Measurements from ENCODE around the gene A3GALT2. TPM values are rescaled to one million over a fixed set of nuclear protein-coding genes. Genes with fewer than 3 reads are reported as not detected.
A peak's percentile ranks its signal among the peaks of the same experiment; 100 is the strongest.

Gene A3GALT2
- total RNA-seq, 1 experiment from 2014 or later: not detected

DNA sequence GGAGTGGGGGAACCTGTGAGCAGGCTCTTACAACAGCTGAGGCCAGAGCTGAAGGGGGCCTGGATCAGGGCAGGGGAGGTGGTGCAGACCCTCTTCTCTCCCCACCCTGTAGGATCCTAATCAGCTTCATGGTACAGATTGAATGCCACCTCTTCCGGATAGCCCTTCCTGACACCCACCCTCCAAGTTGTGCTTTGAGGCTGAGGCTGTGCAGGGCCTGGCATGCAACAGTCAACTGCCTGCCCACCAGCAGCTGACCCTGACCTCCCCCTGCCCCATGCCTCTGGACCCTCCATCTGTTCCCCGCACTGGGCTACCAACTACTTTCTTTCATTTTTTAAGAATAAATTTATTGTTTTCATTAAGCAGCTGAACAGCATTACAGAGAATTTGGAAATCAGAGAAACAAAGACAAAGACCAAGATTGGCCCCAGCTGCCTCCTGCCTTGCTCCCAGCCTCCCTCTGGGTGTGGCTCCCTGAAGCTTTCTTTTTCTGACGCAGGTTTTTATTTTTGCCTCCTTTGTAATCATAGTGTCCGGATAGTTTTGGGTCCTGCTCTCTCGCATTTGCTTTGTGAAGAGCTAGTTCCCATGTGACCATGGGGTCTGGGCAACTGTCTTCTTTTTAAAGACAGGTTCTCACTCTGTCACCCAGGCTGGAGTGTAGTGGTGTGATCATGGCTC is 51.8 kb downstream of the A3GALT2 start:
- TF ChIP-seq, protein P1, sequence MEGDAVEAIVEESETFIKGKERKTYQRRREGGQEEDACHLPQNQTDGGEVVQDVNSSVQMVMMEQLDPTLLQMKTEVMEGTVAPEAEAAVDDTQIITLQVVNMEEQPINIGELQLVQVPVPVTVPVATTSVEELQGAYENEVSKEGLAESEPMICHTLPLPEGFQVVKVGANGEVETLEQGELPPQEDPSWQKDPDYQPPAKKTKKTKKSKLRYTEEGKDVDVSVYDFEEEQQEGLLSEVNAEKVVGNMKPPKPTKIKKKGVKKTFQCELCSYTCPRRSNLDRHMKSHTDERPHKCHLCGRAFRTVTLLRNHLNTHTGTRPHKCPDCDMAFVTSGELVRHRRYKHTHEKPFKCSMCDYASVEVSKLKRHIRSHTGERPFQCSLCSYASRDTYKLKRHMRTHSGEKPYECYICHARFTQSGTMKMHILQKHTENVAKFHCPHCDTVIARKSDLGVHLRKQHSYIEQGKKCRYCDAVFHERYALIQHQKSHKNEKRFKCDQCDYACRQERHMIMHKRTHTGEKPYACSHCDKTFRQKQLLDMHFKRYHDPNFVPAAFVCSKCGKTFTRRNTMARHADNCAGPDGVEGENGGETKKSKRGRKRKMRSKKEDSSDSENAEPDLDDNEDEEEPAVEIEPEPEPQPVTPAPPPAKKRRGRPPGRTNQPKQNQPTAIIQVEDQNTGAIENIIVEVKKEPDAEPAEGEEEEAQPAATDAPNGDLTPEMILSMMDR (conservative IDR thresholded peaks at IDR 0.05): no peak
- H2BK20ac ChIP-seq (ENCODE audit: low read depth, low read length, poor library complexity, severe bottlenecking): no peak overlapping the region
- H2BK120ac ChIP-seq (ENCODE audit: low read depth, low read length, poor library complexity, severe bottlenecking): no peak overlapping the region
- H4K5ac ChIP-seq (ENCODE audit: insufficient read length, low read depth, low read length): no peak overlapping the region
- no peak overlapping the region for H4K91ac ChIP-seq (ENCODE audit: insufficient read length, low read depth, low read length)
- no peak overlapping the region for H2AK5ac ChIP-seq (ENCODE audit: insufficient read length, low read length)
- no peaks in the 10 kb centered on the region for H3K9me3 Mint-ChIP-seq
- no peaks in the 10 kb centered on the region for H3K23me2 ChIP-seq (ENCODE audit: insufficient read length, low read depth, low read length, poor library complexity, severe bottlenecking)
- H2BK5ac ChIP-seq (ENCODE audit: insufficient read length, low read length): no peak overlapping the region
- H3K56ac ChIP-seq (ENCODE audit: insufficient read length, low read depth, low read length): no peak overlapping the region
- H3K27ac Mint-ChIP-seq: peak overlapping the region in 2 of 3 experiments; percentile 6 to 81; a peak in 1 of 7 replicates
- H3K79me2 ChIP-seq (ENCODE audit: insufficient read depth, low read length): no peaks in the 10 kb centered on the region; the same call in 1 of the 2 replicates
- H3K18ac ChIP-seq (ENCODE audit: insufficient read length, low read depth, low read length): no peak overlapping the region
- peaks cover 3 to 18% (median 3%) of the 10 kb centered on the region in 3 experiments for H3K36me3 Mint-ChIP-seq (ENCODE audit: insufficient read depth in 1 of 3, low read depth in 3 of 3)
- no peak overlapping the region for H3K4ac ChIP-seq (ENCODE audit: low read depth, low read length)
- no peak overlapping the region for H3K4me2 ChIP-seq (ENCODE audit: insufficient read depth, insufficient read length, low read length)
- H3K27ac ChIP-seq (ENCODE audit: insufficient read length, low read depth, low read length): no peak overlapping the region
- H4K20me1 ChIP-seq (ENCODE audit: control insufficient read depth, insufficient read depth, insufficient read length): no peaks in the 10 kb centered on the region
- no peak overlapping the region for H3K9ac ChIP-seq (ENCODE audit: extremely low read depth, insufficient read length, low read length)
- WGBS (ENCODE audit: extremely low coverage, insufficient read length, low lambda C conversion rate): no CpG with 5 or more reads among the region's 5 CpGs
- H2BK15ac ChIP-seq (ENCODE audit: low read depth, low read length): no peak overlapping the region
- peaks cover 21 to 27% of the 10 kb centered on the region in 2 experiments for H3K4me1 Mint-ChIP-seq
- no peak overlapping the region for H3K14ac ChIP-seq (ENCODE audit: insufficient read depth, low read length)
- H2AFZ ChIP-seq (ENCODE audit: low read length): no peak overlapping the region
- H3K23ac ChIP-seq (ENCODE audit: insufficient read length, low read depth, low read length): no peak overlapping the region
- no peak overlapping the region for H2BK12ac ChIP-seq (ENCODE audit: insufficient read length, low read depth, low read length)
- no peaks in the 10 kb centered on the region for H3K9me3 ChIP-seq (ENCODE audit: control insufficient read depth, low read depth, low read length)
- no peaks in the 10 kb centered on the region; the same call in 1 of the 2 replicates for H3K4me1 ChIP-seq (ENCODE audit: insufficient read depth, low read length)
- no peak overlapping the region for H4K8ac ChIP-seq (replicated peaks; ENCODE audit: insufficient read length, low read depth, low read length)
- no peaks in the 10 kb centered on the region for H3K27me3 Mint-ChIP-seq (ENCODE audit: low read depth)
- no peak overlapping the region for H3T11ph ChIP-seq (ENCODE audit: low read length)
- no peak overlapping the region for H3K4me3 Mint-ChIP-seq
- no peak for DNase-seq
- H3K27me3 ChIP-seq (ENCODE audit: insufficient read depth, low read length): no peaks in the 10 kb centered on the region
- H3K79me1 ChIP-seq (ENCODE audit: insufficient read depth, low read depth, low read length, poor library complexity, severe bottlenecking): no peaks in the 10 kb centered on the region

Measured in H9 (cell line).